Kasumi-1 (cell line): ENCODE measurements around the gene INPP5E.

Experiments
- DNase-seq, 2 experiments: peaks; one replicate each; lab custom pipeline; 2025; lab: John Stamatoyannopoulos, UW

Gene INPP5E

DNA sequence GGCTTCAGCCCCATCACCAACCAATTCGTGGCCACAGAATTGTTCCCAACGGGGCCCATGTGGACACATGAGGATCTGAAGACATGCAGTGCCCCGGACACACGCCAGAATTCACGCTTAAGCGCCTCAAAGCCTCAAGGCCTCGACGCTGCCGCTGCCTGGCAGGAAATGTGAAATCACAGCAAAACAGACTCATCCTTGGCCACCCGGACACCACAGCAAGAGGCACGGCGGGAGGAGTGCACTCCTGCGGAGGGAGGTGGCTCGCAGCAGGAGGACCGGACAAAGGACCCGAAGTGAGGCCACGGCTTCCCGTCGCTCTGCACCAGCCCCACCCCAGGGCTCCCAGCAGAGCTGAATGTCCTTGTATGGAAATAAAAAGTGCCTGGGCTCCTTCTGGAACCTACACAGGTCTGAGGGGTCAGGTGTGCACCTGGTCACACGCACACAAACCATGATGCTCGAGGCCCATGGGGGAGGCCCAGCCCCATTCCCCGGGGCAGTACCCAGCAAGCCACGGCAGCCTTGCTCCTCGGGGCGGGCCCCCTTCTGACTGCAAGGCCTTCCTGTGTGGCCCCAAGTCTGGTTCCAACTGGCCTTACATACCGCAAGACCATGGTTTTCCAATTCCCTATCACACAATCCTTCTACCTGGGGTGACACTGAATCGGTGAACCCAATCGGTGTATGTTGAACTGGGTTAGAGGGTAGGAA is 33.2 kb upstream of the INPP5E start:
- no peak for DNase-seq

DNA sequence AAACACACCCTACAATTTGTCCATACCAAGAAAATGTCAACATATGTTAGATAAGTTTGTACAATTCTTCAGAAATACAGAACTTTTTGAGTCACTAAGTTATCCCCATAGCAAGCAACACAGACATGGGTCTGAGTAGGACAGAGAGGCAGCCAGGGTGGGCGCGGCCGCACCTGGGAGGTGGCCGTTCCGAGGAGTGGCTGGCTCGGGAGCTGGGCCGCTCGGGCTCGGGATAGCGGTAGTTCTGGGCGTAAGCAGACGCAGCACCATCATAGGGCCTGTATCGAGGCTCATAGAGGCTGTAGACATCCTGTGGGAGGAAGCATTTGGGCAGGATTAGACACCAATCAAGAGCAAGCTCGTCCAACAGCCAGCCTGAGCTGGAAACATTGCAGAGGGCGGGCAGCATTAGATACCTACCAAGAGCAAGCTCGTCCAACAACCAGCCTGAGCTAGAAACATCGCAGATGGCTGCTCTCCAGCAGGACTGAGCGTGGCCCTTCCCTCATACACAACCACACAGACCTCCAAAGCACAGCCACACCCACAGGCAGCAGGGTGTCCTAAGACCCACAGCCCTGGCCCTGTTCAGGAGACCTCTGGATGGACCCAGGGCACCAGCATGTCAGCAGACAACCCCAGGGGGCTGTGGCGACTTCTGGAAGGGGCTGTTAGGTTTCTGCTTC is 32.3 kb upstream of the INPP5E start:
- DNase-seq = no peak

DNA sequence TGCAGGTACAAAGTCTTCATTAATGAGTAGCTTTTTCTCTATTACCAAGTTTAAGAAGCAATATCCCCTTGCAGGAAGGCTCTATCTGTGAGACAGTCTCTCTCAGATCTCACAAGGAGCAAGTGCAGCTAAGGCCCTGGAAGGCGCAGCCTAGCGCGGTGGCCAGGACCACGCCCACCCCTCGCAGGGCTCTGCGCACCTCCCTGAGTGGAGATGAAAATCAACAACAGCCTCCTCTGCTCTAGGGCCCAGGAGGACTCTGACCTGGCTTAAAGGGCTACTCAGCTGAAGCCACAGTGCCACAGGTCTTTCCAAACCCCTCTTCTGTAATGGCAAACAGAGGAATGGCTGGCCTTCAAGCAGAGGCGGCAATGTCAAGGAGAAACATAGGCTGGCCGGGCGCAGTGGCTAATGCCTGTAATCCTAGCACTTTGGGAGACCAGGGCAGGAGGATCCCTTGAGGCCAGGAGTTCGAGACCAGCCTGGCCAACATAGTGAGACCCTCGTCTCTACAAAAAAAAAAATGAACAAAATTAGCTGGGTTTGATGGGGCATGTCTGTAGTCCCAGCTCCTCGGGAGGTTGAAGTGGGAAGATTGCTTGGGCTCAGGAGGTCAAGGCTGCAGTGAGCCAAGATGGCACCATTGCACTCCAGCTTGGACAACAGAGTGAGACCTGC is 31.3 kb upstream of the INPP5E start:
- no peak for DNase-seq

DNA sequence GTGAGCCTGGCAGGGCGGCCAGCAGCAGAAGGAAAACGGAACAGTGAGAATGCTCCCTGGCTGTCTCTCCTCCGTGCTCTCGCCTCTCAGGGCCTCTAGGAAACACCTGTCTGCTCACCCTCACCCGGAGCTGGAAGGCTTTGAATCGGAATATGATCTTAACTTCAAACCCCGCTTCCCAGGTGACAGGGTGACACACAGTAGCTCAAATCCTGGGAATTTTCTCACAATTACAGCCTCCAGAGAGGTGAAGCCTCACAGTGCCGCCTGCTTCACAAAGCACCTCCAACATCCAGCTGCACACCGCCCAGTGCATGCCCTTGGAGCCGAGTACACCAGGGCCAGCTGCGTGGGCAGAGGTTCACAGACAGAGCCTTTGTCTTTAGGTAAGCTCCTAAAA is 30.7 kb upstream of the INPP5E start:
- no peak for DNase-seq

DNA sequence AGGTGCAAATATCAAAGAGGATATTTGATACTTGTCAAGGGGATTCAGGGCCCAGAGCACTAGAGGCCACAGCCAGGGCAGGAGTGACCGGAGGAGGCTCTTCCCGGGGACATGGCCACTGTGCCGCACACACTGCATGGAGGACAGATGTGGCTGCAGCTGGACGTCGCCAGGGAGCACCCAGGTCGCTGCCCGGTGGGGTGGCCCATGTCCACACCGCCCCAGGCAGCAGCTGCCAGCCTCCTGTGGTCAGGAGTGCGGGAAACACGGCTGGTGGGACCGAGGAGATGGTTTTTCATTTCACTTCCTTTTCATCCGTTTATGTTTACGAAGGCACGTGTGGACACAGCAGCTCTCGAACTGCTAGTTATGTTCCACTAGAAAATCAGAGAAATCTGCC is 28.1 kb upstream of the INPP5E start:
- DNase-seq = no peak

DNA sequence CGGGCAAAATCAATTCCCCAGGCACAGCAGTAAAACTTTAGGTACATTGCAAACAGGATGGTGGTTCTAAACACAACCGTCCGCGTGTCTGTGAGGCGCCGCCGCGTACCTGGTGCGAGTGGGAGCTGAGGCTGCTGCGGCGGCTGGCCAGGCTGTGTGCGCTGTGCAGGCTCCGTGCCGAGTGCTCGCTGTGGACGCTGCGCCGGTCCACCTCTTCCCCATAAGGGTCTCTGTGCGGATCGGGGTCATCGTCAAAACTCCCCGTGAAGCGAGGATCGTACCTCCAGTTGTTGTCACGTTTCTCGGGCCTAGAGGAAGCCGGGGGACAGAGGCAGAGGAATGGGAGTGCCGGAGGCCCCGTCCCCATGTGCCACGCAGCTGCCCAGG is 26.5 kb upstream of the INPP5E start:
- DNase-seq = no peak

DNA sequence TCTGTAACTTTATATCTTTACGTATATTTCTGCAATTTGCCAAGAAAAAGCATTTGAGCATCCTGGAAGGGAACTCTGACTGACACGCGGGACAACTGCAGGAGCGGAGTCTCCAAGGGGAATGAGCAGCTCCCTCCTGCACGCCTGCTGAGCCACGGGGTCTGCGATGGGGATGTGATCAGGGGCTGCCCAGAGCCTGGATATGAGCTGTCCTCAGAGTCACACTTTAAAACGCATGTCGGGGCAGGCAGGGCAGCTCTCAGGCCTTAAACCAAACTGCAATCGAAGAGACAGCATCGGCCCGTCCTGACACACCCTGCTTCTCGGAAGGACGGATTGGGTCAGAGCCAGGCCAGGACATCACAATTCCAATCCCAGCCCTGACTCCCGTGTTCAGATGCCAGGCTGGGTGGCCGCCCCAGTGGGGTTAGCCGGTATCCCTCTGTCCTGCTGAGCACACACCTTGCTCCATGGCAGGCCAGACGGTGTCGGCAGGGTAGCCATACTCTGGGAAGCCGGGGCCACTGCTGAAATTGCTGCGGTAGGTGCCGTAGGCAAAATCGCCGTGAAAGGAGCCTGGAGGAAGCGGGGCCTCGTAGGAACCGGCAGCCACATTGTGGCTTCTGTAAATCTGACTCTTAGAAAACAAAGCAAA is 26.0 kb upstream of the INPP5E start:
- no peak for DNase-seq

DNA sequence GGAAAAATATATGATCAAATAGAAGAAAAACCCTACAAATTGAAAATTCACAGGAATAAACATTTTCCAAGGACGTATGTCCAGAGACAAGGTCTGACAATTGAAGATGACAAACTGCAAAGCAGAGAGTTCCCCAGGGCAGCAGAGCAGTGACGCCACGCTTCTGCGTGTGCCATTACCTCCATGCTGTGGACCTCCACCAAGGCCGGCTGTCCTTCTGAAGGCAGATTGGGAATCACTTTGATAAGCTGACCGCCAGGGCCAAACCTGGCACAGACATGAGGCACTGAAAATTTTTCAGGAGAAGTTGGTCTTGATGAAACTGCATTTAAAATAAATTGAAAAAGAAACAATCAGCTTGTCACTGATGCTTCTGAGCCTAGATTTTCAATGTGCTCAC is 24.6 kb upstream of the INPP5E start:
- no peak for DNase-seq

DNA sequence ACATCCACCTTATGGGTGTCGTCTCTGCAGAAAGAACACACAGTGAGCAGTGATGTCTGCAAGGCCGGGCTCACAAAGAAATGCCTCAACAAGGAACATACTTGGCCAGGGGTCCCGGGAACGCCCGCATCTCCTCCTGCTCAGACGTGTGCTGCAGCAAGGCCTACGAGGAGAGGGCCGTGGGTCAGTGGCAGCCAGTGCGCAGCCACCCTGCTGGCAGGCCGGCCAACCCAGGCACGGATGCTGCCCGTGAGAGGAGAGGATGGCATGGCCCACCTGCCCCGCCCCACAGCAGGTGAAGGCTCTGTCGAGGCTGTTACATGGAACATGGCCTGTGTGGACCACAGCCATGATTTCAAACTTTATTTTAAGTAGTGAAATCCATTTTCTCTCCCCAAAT is 23.9 kb upstream of the INPP5E start:
- no peak for DNase-seq

DNA sequence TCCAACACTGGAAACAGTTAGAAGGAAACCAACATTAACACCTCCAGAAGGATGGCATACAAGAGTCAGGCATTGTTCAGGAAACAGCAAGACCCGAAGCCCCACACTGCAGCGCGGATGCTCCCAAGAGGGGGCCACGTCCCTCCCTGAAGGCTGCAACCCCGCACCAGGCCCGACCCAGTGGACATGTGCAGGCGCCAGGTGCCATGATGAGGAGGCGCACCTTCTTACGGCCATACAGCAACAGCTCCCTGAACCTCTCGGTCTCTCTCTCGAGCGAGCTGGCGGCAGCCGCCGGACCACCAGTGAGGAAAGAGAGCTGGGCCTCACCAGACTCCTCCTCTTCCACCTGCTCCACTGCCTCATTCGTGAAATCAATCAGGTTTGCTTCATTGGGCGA is 23.0 kb upstream of the INPP5E start:
- no peak for DNase-seq

DNA sequence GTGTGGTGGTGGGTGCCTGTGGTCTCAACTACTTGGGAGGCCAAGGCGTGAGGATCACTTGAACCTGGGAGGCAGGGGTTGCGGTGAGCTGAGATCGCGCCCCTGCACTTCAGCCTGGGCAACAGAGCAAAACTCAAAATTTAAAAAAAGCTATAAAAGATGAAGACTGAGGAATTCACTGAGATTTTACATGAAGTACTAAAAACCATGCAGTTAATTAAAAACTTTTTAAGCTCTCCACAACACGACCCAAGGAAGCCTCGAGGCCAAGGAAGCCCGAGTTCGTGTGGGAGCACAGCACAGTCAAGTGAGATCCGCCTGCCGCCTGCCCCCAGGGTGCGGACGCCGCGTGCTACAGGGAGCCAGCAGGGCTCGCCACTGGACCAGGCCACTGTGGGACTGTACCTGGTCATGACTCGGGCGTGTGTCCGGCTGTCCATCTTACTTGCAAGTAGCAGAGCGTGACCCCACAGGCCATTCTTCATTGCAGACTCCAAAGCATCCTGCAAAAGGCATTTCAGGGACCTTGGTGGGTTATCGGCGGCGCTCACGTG is 21.2 kb upstream of the INPP5E start:
- DNase-seq = no peak

DNA sequence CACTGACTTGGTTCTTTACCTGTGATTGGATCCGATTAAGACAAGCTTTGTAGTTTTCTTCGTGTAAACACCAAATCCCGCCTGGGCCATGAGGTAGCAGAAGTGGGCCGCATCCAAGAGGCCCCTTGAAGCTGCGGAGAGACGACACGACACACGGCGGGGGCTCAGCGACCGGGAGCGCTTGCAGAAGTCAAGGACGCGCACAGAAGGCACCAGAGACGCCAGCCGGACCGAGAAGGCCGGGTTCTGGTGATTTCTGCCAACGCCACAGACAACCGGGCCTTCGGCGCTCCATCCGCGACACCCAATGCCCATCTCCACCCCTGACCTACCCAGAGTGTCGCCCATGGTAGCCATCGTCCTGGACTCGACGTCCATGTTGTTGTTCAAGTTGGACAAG is 19.8 kb upstream of the INPP5E start:
- no peak for DNase-seq

DNA sequence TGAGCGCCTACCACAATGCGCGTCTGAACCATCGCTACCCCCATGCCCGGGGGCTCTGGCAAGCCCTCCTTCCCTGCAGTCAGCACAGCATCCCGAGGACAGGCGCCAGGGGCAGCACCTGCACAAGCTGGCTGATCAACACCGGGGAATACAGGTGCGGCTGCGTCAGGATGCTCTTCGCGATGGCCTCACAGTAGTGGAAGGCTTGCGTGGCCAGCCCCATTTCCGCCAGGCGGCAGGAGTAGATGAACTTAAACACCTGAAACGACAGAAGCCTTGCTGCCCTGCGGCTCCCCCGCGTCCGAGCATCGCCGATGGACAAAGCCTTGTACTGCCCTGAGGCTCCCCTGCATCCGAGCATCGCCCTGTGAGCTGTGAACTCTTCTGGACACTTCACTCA is 17.7 kb upstream of the INPP5E start:
- no peak for DNase-seq

DNA sequence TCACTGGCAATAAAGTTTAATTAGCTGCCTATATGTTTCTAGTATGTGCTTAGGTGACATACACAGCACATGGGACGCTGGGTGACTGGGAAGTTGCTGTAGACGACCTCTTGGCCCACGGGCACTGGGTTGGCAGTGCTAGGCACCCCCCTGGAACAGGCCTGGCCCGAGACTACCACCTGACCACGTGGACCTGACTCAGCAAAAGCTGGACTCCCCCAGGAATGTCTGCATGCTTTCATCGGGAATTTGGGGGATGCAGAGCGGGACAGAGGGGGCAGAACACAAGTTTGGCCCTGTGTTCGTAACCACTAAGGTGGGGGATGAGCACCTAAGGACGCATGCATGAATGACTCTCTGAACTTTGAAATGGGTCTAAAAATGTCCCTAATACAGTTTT is 16.6 kb upstream of the INPP5E start:
- no peak for DNase-seq

DNA sequence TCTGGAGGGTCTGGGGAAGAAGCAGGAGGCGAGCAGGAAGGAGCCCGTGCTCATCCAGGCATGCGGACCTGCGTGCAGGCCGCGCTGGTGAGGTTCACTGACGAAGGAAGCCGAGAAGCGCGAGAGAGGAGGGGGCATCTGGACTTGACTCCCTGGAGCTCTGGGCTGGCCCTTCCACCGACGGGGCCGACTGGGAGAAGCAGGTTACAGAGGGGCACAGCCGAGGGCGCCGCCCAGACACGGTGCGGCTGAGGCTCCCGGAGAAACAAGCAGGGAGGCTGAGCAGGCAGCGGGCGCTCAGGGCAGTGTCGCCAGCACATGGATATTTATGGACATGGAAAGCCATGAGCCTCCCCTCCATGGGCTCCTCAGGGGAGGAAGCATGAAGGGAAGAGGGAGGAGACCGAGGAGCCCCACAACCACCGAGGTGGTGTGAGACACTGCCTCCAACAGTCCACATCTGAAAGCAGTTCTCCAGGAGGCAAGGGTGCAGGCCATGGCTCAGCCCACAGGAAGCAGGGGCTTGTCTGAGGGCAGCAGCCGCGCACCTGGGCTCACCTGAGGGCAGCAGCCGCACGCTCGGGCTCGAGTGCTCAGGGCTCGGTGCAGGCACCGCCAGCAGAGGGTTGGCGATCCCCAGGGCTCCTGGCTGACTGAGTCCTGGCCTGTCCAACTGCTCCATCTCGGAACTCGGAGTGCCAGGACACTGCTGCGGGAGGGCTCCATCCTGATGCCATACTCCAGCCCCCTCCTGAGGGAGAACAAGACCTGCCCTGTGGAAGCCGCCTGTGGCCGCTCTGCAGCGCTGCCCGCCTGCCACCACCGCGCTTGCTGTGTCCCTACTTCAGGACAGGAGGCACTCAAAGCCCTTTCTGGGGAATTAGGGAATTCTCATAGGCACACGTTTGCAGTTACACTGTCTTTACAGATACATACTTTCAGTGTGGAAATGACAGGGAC is 15.7 kb upstream of the INPP5E start:
- DNase-seq = no peak

DNA sequence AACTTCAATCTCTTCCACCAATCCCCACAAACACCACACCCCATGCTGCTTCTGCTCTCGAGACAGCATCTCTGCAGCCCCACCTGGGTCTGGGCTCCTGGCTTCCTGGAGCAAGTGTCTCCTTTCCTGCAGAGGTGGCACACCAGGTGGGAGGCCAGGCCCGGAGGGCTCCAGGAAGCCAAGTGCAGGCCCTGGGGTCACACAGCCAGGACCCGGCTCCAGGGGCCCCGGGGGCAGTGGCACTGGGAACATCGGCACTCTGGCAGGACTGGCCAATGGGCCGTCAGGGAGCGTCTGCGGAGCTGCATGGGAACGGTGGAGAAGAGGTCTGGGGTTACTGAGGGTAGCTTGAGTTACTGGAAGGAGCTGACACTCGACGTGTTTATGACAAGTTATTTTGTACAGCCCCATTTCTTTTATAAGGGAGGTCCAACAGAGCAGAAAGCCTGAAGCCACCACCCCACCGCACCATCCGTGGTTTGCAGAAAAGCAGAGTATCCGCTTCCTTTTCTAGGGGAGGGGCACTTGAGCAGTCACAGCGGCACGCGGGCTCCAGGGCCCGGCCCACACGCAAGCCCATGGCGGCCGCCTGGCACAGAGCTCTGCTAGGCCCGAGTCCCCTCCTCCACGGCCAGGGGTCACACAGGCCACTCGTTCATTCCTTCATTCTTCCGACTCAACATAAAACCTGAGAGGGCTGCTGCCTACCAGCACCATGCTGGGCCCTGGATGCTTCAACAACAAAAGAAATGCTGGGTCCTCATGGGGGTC is 14.6 kb upstream of the INPP5E start:
- no peak for DNase-seq

DNA sequence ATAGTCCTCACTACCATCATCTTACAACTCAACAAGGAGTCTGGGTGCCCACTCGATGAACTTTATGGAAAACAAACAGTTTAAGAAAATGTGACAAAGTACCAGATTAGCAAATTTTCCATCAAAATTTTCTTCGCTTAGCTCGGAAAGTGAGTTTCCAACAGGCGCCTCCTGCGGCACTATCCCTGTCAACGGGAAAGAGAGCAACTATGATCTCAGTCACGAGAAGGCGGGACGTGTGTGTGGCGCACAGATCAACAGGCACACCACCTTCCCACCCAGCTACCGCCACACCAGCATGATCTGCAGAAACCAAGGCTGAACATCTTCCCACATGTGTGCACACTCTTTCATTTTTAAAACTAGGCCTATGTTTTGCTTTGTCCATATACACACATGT is 13.7 kb upstream of the INPP5E start:
- DNase-seq = no peak

DNA sequence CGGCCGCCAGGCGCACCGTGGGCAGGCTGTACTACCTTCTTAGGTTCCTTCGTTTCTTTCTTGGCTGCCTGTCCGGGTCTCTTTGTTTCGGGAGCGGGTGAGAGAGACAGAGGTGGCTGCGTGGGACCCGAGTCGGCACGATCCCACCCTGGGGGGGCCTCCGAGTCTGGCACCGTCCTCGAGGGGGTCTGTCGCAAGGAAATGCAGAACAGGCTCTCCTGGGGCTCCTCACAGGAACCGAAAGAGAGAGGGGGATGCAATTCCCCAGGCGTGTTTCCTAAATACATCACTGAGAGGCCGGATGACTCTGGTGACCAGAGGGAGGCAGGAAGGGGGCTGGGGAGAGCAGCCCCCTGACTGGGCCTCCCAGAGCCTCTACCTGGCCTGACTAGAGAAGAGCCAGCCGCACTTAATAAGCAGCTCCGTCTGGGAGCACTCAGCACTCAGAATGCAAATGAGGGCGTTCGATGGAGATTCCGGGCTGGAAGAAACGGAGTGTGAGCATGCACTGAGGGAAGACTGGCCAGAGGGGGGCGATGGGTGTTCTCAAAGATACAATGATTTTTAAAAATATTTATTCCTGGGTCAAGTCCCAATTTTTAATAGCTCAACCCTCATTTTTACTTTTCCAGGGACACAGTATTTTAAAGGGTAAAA is 11.7 kb upstream of the INPP5E start:
- no peak for DNase-seq

DNA sequence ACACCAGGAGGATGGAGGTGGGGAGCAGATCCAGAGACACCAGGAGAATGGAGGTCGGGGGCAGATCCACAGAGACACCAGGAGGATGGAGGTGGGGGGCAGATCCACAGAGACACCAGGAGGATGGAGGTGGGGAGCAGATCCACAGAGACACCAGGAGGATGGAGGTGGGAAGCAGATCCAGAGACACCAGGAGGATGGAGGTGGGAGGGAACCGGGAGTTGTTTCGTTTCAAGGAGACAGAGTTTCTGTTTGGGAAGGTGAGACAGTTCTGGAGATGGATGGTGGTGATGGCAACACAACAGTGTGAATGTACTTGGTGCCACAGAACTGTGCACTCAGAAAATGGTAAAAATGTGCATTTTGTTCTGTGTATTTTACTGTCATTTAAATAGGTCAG is 9.0 kb upstream of the INPP5E start:
- no peak for DNase-seq

DNA sequence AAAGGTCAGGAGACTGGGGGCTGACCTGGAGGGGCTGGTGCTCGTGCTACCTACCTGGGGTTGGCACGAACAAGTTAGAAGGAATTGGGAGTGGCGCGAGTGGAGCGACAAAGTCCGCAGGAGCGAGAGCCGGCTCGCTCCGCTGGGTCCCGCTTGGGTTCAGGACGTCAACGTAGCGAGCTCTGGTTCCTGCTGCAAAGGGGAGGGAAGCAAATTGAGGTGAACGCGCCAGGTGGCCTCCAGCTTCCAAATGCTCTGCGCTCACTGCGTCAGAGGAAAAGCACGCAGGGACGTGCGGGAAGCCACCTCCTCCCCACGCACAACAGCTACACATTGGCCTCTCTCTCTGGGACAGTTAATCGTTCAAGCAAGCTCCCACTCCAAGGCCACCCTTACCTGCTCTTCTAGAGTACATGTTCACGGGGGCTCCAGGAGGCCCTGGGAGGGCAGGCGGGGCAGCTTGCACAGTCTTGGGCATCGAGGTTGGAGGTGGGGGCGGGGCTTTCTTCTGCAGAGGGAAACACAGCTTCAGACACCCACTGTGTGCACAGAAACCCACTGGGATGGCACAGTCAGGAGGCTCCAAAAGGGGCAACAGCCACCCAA is 7.6 kb upstream of the INPP5E start:
- no peak for DNase-seq
